BLaER1 treated with 17β-estradiol and CSF1 and Interleukin-3, amounts not matched to agents 10 nM and 100 nM (cell line): ENCODE data around the gene PPFIBP1.
"Not testable (repeated sequence)": the region's sequence is repeated elsewhere in the genome, so short reads cannot be mapped to it uniquely, and the experiment has no call there.

Experiments used
- H3K27ac ChIP-seq, 11 experiments: shearing (Covaris generic); formaldehyde crosslinking; 2 replicates each; pipeline ENCODE4 v1.8.1; 2022
- H3K27me3 ChIP-seq, 11 experiments: shearing (Covaris generic); formaldehyde crosslinking; 2 replicates each; pipeline ENCODE4 v1.8.1; 2022
- H3K36me3 ChIP-seq, 11 experiments: shearing (Covaris generic); formaldehyde crosslinking; 2 replicates each; pipeline ENCODE4 v1.8.1; 2022
- H3K4me1 ChIP-seq, 10 experiments: shearing (Covaris generic); formaldehyde crosslinking; 2 replicates each; pipeline ENCODE4 v1.8.1; 2022
- H3K4me2 ChIP-seq, 11 experiments: shearing (Covaris generic); formaldehyde crosslinking; 2 replicates each; pipeline ENCODE4 v1.8.1; 2022
- H3K4me3 ChIP-seq, 10 experiments: shearing (Covaris generic); formaldehyde crosslinking; 2 replicates each; pipeline ENCODE4 v1.8.1; 2022
- H3K9ac ChIP-seq, 11 experiments: shearing (Covaris generic); formaldehyde crosslinking; 2 replicates each; pipeline ENCODE4 v1.8.1; 2022
- H3K9me3 ChIP-seq, 11 experiments: shearing (Covaris generic); formaldehyde crosslinking; replicated peaks in 1 of 11; 2 replicates each; pipeline ENCODE4 v1.8.1; 2022
- H4K20me1 ChIP-seq, 11 experiments: shearing (Covaris generic); formaldehyde crosslinking; 2 replicates each; pipeline ENCODE4 v1.8.1; 2022
- Cebpa-rat ChIP-seq, 11 experiments: shearing (Covaris generic); IDR thresholded peaks; 2 replicates each; pipeline ENCODE4 v1.8.1; 2022

The PPFIBP1 gene

GRCh38 chr12:27580561-27581330, 56.7 kb downstream of the PPFIBP1 start:
- Histone ChIP-seq H3K4me2 (no peak overlapping the region), H3K9ac (no peak overlapping the region), H3K9me3 (peaks cover 0 to 10% (median 8%) of the 10 kb centered on the region in 11 experiments; a peak in 11 of 22 replicates), H3K27me3 (no peaks in the 10 kb centered on the region), H3K4me3 (no peak overlapping the region), H4K20me1 (peaks cover 0 to 21% (median 0%) of the 10 kb centered on the region in 11 experiments; a peak in 3 of 22 replicates), H3K27ac (no peak overlapping the region), H3K36me3 (peaks cover 18 to 59% (median 43%) of the 10 kb centered on the region in 11 experiments), H3K4me1 (peaks cover 22 to 45% (median 29%) of the 10 kb centered on the region in 10 experiments)
- no peak for TF ChIP-seq Cebpa-rat (IDR thresholded peaks at IDR 0.05)

- not testable (repeated sequence) for H3K4me2 ChIP-seq, H3K27ac ChIP-seq, H3K4me3 ChIP-seq, H3K27me3 ChIP-seq, H3K9ac ChIP-seq, H3K9me3 ChIP-seq
- H3K36me3 ChIP-seq: peaks cover 18 to 59% (median 43%) of the 10 kb centered on the region in 11 experiments
- H3K4me1 ChIP-seq: peaks cover 19 to 43% (median 27%) of the 10 kb centered on the region in 10 experiments
- H4K20me1 ChIP-seq: peaks cover 0 to 17% (median 0%) of the 10 kb centered on the region in 11 experiments; a peak in 2 of 22 replicates
Observed at GRCh38 chr12:27581331-27581671, 57.3 kb downstream of the PPFIBP1 start.

GRCh38 chr12:27581833-27582232, 57.8 kb downstream of the PPFIBP1 start:
- H3K9me3 ChIP-seq, H3K4me2 ChIP-seq, H3K27me3 ChIP-seq, H3K9ac ChIP-seq, H3K27ac ChIP-seq, H3K4me3 ChIP-seq: not testable (repeated sequence)
- peaks cover 15 to 43% (median 23%) of the 10 kb centered on the region in 10 experiments for H3K4me1 ChIP-seq
- peaks cover 18 to 59% (median 43%) of the 10 kb centered on the region in 11 experiments for H3K36me3 ChIP-seq
- peaks cover 0 to 15% (median 0%) of the 10 kb centered on the region in 11 experiments; a peak in 2 of 22 replicates for H4K20me1 ChIP-seq

GRCh38 chr12:27582445-27582844, 58.4 kb downstream of the PPFIBP1 start:
- H3K4me3 ChIP-seq, H3K9me3 ChIP-seq, H3K27me3 ChIP-seq, H3K27ac ChIP-seq, H3K9ac ChIP-seq: not testable (repeated sequence)
- H3K4me2 ChIP-seq: peak overlapping the region in 3 of 11 experiments; percentile 0 to 57 (median 11); a peak in 5 of 22 replicates
- peaks cover 18 to 59% (median 39%) of the 10 kb centered on the region in 11 experiments for H3K36me3 ChIP-seq
- H3K4me1 ChIP-seq: peaks cover 10 to 41% (median 24%) of the 10 kb centered on the region in 10 experiments
- peaks cover 0 to 15% (median 0%) of the 10 kb centered on the region in 11 experiments; a peak in 2 of 22 replicates for H4K20me1 ChIP-seq

- Histone ChIP-seq H3K4me1 (peaks cover 5 to 49% (median 29%) of the 10 kb centered on the region in 10 experiments; a peak in 16 of 20 replicates), H3K27ac (no peak overlapping the region)
Observed at GRCh38 chr12:27583057-27583797, 59.2 kb downstream of the PPFIBP1 start.

GRCh38 chr12:27583981-27584380, 60.0 kb downstream of the PPFIBP1 start:
- H3K36me3 ChIP-seq: peaks cover 15 to 45% (median 27%) of the 10 kb centered on the region in 11 experiments
- no peak overlapping the region for H3K9ac ChIP-seq
- H3K27ac ChIP-seq: no peak overlapping the region
- no peaks in the 10 kb centered on the region for H3K27me3 ChIP-seq
- peaks cover 0 to 10% (median 8%) of the 10 kb centered on the region in 11 experiments; a peak in 11 of 22 replicates for H3K9me3 ChIP-seq
- no peak for TF ChIP-seq Cebpa-rat (IDR thresholded peaks at IDR 0.05)
- peaks cover 0 to 22% (median 0%) of the 10 kb centered on the region in 11 experiments; a peak in 2 of 22 replicates for H4K20me1 ChIP-seq
- H3K4me3 ChIP-seq: no peak overlapping the region
- peaks cover 5 to 53% (median 29%) of the 10 kb centered on the region in 10 experiments; a peak in 16 of 20 replicates for H3K4me1 ChIP-seq
- H3K4me2 ChIP-seq: peak overlapping the region in 3 of 11 experiments; percentile 10 to 57 (median 11); a peak in 4 of 22 replicates

More at GRCh38 chr12:27583057-27583797, 59.2 kb downstream of the PPFIBP1 start:
- Histone ChIP-seq H3K4me2 (peak overlapping the region in 7 of 11 experiments; percentile 0 to 57 (median 11); a peak in 10 of 22 replicates), H3K27me3 (no peaks in the 10 kb centered on the region), H4K20me1 (peaks cover 0 to 16% (median 0%) of the 10 kb centered on the region in 11 experiments; a peak in 2 of 22 replicates), H3K9me3 (peaks cover 0 to 10% (median 8%) of the 10 kb centered on the region in 11 experiments; a peak in 11 of 22 replicates), H3K36me3 (peaks cover 18 to 53% (median 33%) of the 10 kb centered on the region in 11 experiments), H3K4me3 (no peak overlapping the region), H3K9ac (no peak overlapping the region)
- TF ChIP-seq Cebpa-rat (IDR thresholded peaks at IDR 0.05): no peak

GRCh38 chr12:27585739-27586265, 61.8 kb downstream of the PPFIBP1 start:
- H3K4me2 ChIP-seq: peak overlapping the region in 7 of 11 experiments; percentile 2 to 47 (median 14); a peak in 8 of 22 replicates
- no peak overlapping the region for H3K27ac ChIP-seq
- no peaks in the 10 kb centered on the region for H3K27me3 ChIP-seq
- no peak for TF ChIP-seq Cebpa-rat (IDR thresholded peaks at IDR 0.05)
- peaks cover 9 to 30% (median 14%) of the 10 kb centered on the region in 11 experiments; a peak in 20 of 22 replicates for H3K36me3 ChIP-seq
- peaks cover 0 to 14% (median 9%) of the 10 kb centered on the region in 11 experiments; a peak in 12 of 22 replicates for H3K9me3 ChIP-seq
- H3K4me3 ChIP-seq: no peak overlapping the region
- peaks cover 8 to 53% (median 29%) of the 10 kb centered on the region in 10 experiments; a peak in 18 of 20 replicates for H3K4me1 ChIP-seq
- no peak overlapping the region for H3K9ac ChIP-seq
- peaks cover 0 to 22% (median 0%) of the 10 kb centered on the region in 11 experiments; a peak in 2 of 22 replicates for H4K20me1 ChIP-seq

- peaks cover 0 to 14% (median 9%) of the 10 kb centered on the region in 11 experiments; a peak in 12 of 22 replicates for H3K9me3 ChIP-seq
- H3K36me3 ChIP-seq: peaks cover 10 to 40% (median 20%) of the 10 kb centered on the region in 11 experiments; a peak in 21 of 22 replicates
- H4K20me1 ChIP-seq: peaks cover 0 to 17% (median 0%) of the 10 kb centered on the region in 11 experiments; a peak in 2 of 22 replicates
- not testable (repeated sequence) for H3K4me3 ChIP-seq, H3K9ac ChIP-seq, H3K27me3 ChIP-seq, H3K27ac ChIP-seq
- H3K4me1 ChIP-seq: peaks cover 14 to 42% (median 22%) of the 10 kb centered on the region in 10 experiments; a peak in 19 of 20 replicates
- peak overlapping the region in 7 of 11 experiments; percentile 6 to 37 (median 21); a peak in 9 of 22 replicates for H3K4me2 ChIP-seq
Observed at GRCh38 chr12:27588075-27588730, 64.2 kb downstream of the PPFIBP1 start.
